Left lung (tissue), 10 donors: Measurements from ENCODE around the gene PNKD. TPM values are rescaled to one million over a fixed set of nuclear protein-coding genes. Genes with fewer than 3 reads are reported as not detected.
A peak's percentile ranks its signal among the peaks of the same experiment; 100 is the strongest.

Experiments used
- ATAC-seq: fragments of 200-7000 bp; cut with Tn5 transposase; one replicate; pipeline ENCODE4 v1.9.1; 2020; ENCODE audit warnings: moderate library complexity
- DNase-seq, 4 donors: peaks; one replicate each; pipeline ENCODE4 v3.0.0-alpha.2; 2013 to 2020
- H3K27ac ChIP-seq, 2 donors: fragments of 200-600 bp; sonication (generic) in 1 of 2; one replicate each; pipeline versions ENCODE4 v1.5.0 to v1.8.0; 2020 to 2021
- H3K27me3 ChIP-seq, 2 donors: fragments of 200-600 bp; sonication (generic) in 1 of 2; one replicate each; pipeline versions ENCODE4 v1.5.0 to v1.8.0; 2020 to 2021
- H3K36me3 ChIP-seq, 2 donors: fragments of 200-600 bp; sonication (generic) in 1 of 2; one replicate each; pipeline versions ENCODE4 v1.5.0 to v1.8.0; 2020 to 2021
- H3K4me1 ChIP-seq, 2 donors: fragments of 200-600 bp; one replicate each; pipeline ENCODE4 v1.8.0; 2021
- H3K4me3 ChIP-seq, 2 donors: fragments of 200-600 bp; sonication (generic) in 1 of 2; one replicate each; pipeline versions ENCODE4 v1.5.0 to v1.8.0; 2020 to 2021; ENCODE audit warnings: mild to moderate bottlenecking in 1 of 2
- H3K9me3 ChIP-seq, 2 donors: fragments of 200-600 bp; sonication (generic) in 1 of 2; one replicate each; pipeline versions ENCODE4 v1.5.0 to v1.8.0; 2020 to 2021
- CTCF ChIP-seq, 2 donors: fragments of 200-600 bp; sonication (generic) in 1 of 2; IDR thresholded peaks; one replicate each; pipeline versions ENCODE4 v1.5.0 to v1.8.0; 2021; ENCODE audit warnings: antibody characterized with exemption in 2 of 2
- intact Hi-C, 2 donors: fragments of 100-400 bp; cut with DNase I; formaldehyde crosslinking; loops; one replicate each; pipeline versions ENCODE4 v1.11.2 to v1.14.2; 2022
- polyA plus RNA-seq, 6 donors: library from polyadenylated mRNA; unstranded; fragments of 120-200 nt; gene quantifications; one replicate each; pipeline ENCODE4 v1.2.1, GENCODE V29; 2013; ENCODE audit not compliant: insufficient read length in 6 of 6
- total RNA-seq, 2 donors: library from RNA; stranded (reverse); fragmentation: NEBNext Ultra II Directional; extraction: Animal tissue kit (Norgen Biotek cat#: 25700); gene quantifications; one replicate each; pipeline ENCODE4 v1.2.1, GENCODE V29; 2021
- donor health status: DM: no; HTN: yes; CAD: no.
- donor health status: DM: no; HTN: no; CAD: no.

PNKD gene
- total and polyA plus RNA-seq, 8 donors = 58.2 to 96.8 (median 62.4) TPM

GRCh38 chr2:218285604-218286003 is 15.3 kb downstream of the PNKD start:
- peak overlapping the region in 1 of 2 donors; percentile 41 for H3K4me3 ChIP-seq
- H3K9me3 ChIP-seq = no peaks in the 10 kb centered on the region
- ATAC-seq (peak; percentile 19), DNase-seq (peak in 1 of 4 donors; percentile 69)
- peak overlapping the region; percentile 98 for H3K27ac ChIP-seq
- H3K27me3 ChIP-seq = no peaks in the 10 kb centered on the region
- no peak for TF ChIP-seq CTCF (IDR thresholded peaks at IDR 0.05)
- H3K4me1 ChIP-seq = peaks cover 72 to 95% of the 10 kb centered on the region in 2 donors
- peaks cover 0 to 37% of the 10 kb centered on the region in 2 donors for H3K36me3 ChIP-seq
- intact Hi-C loops = no loop called here

GRCh38 chr2:218286570-218287459 is 16.5 kb downstream of the PNKD start:
- Histone ChIP-seq H3K36me3 (peaks cover 0 to 25% of the 10 kb centered on the region in 2 donors), H3K27ac (peak overlapping the region; percentile 98), H3K9me3 (no peaks in the 10 kb centered on the region), H3K4me1 (peaks cover 74 to 98% of the 10 kb centered on the region in 2 donors), H3K4me3 (peak overlapping the region; percentile 24 to 41), H3K27me3 (no peaks in the 10 kb centered on the region)
- DNase-seq (peak in 3 of 4 donors; percentile 87 to 93 (median 88)), ATAC-seq (peak; percentile 79)
- no peak for TF ChIP-seq CTCF (IDR thresholded peaks at IDR 0.05)
- intact Hi-C loops = no loop called here

- Histone ChIP-seq H3K4me1 (peaks cover 66 to 93% of the 10 kb centered on the region in 2 donors), H3K27ac (peak overlapping the region; percentile 98), H3K4me3 (peak overlapping the region; percentile 75 to 95), H3K9me3 (no peaks in the 10 kb centered on the region), H3K36me3 (no peaks in the 10 kb centered on the region), H3K27me3 (no peaks in the 10 kb centered on the region)
- ATAC-seq (peak; percentile 8), DNase-seq (no peak)
- intact Hi-C loops = no loop called here
- no peak for TF ChIP-seq CTCF (IDR thresholded peaks at IDR 0.05)
Measured at GRCh38 chr2:218289639-218290315, 19.5 kb downstream of the PNKD start.

- DNase-seq = peak in 1 of 4 donors; percentile 55
- intact Hi-C loops = no loop called here
Measured at GRCh38 chr2:218290316-218291261, 20.3 kb downstream of the PNKD start.

More at GRCh38 chr2:218290316-218291261, 20.3 kb downstream of the PNKD start:
- Histone ChIP-seq H3K27me3 (no peaks in the 10 kb centered on the region), H3K4me1 (peaks cover 58 to 93% of the 10 kb centered on the region in 2 donors), H3K4me3 (peak overlapping the region; percentile 75 to 95), H3K9me3 (no peaks in the 10 kb centered on the region), H3K27ac (peak overlapping the region; percentile 98), H3K36me3 (no peaks in the 10 kb centered on the region)
- TF ChIP-seq CTCF (IDR thresholded peaks at IDR 0.05) = no peak
- no peak for ATAC-seq
